ENCODE measurements around the gene CCDC194.
A peak's percentile ranks its signal among the peaks of the same experiment; 100 is the strongest.

The CCDC194 gene

GRCh38 chr19:17419621-17420474 is 25.9 kb upstream of the CCDC194 start, which contains the start of gene MVB12A (continued):
- TF ChIP-seq ZNF560 (tag by site-specific recombination; IDR thresholded peaks at IDR 0.05; ENCODE audit: borderline replicate concordance) (no peak), ZNF423 (tag by site-specific recombination; IDR thresholded peaks at IDR 0.05) (no peak), ZNF221 (tag by site-specific recombination; IDR thresholded peaks at IDR 0.05; ENCODE audit: borderline replicate concordance) (no peak), ZNF433 (tag by site-specific recombination; IDR thresholded peaks at IDR 0.05; ENCODE audit: low read depth) (no peak), ZNF791 (tag by site-specific recombination; IDR thresholded peaks at IDR 0.05) (no peak), ZNF114 (tag by site-specific recombination; IDR thresholded peaks at IDR 0.05) (no peak), ZNF248 (tag by site-specific recombination; IDR thresholded peaks at IDR 0.05) (no peak), ZNF514 (tag by site-specific recombination; IDR thresholded peaks at IDR 0.05) (no peak), ZNF521 (tag by site-specific recombination; IDR thresholded peaks at IDR 0.05) (no peak), KLF17 (tag by site-specific recombination; IDR thresholded peaks at IDR 0.05) (no peak; the same call in 1 of the 2 replicates), BCL11B (tag by site-specific recombination; IDR thresholded peaks at IDR 0.05; ENCODE audit: low read depth) (no peak), ZNF133 (tag by site-specific recombination; IDR thresholded peaks at IDR 0.05) (no peak), ZNF654 (tag by site-specific recombination; IDR thresholded peaks at IDR 0.05; ENCODE audit: low read depth) (no peak), ZNF155 (tag by site-specific recombination; IDR thresholded peaks at IDR 0.05) (no peak), ZNF18 (tag by site-specific recombination; IDR thresholded peaks at IDR 0.05) (no peak), ZSCAN16 (tag by site-specific recombination; IDR thresholded peaks at IDR 0.05) (no peak), ZNF544 (tag by site-specific recombination; IDR thresholded peaks at IDR 0.05) (no peak), CTCF (tag by site-specific recombination; IDR thresholded peaks at IDR 0.05) (no peak), GLIS1 (tag by site-specific recombination; IDR thresholded peaks at IDR 0.05) (peak; percentile 31; the same call in 1 of the 2 replicates), WT1 (tag by site-specific recombination; IDR thresholded peaks at IDR 0.05) (no peak; the same call in none of the 2 replicates), ELK4 (IDR thresholded peaks at IDR 0.05; ENCODE audit: borderline replicate concordance, low read depth, low read length) (peak; percentile 95; the same call in 1 of the 2 replicates), GFI1B (tag by site-specific recombination; IDR thresholded peaks at IDR 0.05) (no peak), ZSCAN18 (tag by site-specific recombination; IDR thresholded peaks at IDR 0.05) (no peak), ZBTB20 (tag by site-specific recombination; IDR thresholded peaks at IDR 0.05) (peak; percentile 39; the same call in 1 of the 2 replicates), BCL6B (tag by site-specific recombination; IDR thresholded peaks at IDR 0.05) (no peak), SP2 (tag by site-specific recombination; IDR thresholded peaks at IDR 0.05) (peak; percentile 98), ZSCAN30 (tag by site-specific recombination; IDR thresholded peaks at IDR 0.05) (no peak; the same call in none of the 2 replicates), ZNF121 (tag by site-specific recombination; IDR thresholded peaks at IDR 0.05) (no peak), ZNF670 (tag by site-specific recombination; IDR thresholded peaks at IDR 0.05; ENCODE audit: low read depth) (no peak), ZNF24 (tag by site-specific recombination; IDR thresholded peaks at IDR 0.05) (peak; percentile 59; the same call in 1 of the 2 replicates)
- TF ChIP-seq, protein P1, sequence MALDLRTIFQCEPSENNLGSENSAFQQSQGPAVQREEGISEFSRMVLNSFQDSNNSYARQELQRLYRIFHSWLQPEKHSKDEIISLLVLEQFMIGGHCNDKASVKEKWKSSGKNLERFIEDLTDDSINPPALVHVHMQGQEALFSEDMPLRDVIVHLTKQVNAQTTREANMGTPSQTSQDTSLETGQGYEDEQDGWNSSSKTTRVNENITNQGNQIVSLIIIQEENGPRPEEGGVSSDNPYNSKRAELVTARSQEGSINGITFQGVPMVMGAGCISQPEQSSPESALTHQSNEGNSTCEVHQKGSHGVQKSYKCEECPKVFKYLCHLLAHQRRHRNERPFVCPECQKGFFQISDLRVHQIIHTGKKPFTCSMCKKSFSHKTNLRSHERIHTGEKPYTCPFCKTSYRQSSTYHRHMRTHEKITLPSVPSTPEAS (tag by site-specific recombination; IDR thresholded peaks at IDR 0.05) = no peak
